LNCaP clone FGC (cell line): Measurements from ENCODE around the gene RHOT2.
A peak's percentile ranks its signal among the peaks of the same experiment; 100 is the strongest.

Source experiments
- DNase-seq: peaks from one replicate; pipeline ENCODE4 v3.0.0-alpha.2; 2011; ENCODE audit warnings: low read depth
- H3K4me3 ChIP-seq: 2 replicates; pipeline ENCODE4 v1.5.1; 2011; ENCODE audit warnings: mild to moderate bottlenecking, low read depth, low read length, control low read depth
- CTCF ChIP-seq: IDR thresholded peaks from 2 replicates; pipeline ENCODE4 v1.5.1; 2012; ENCODE audit warnings: mild to moderate bottlenecking; ENCODE audit not compliant: control insufficient read depth, insufficient read depth; ENCODE audit errors: extremely low read depth

Gene RHOT2

GRCh38 chr16:675884-676564 lies 8.1 kb downstream of the RHOT2 start:
- DNase-seq: no peak
- H3K4me3 ChIP-seq: no peak overlapping the region
- no peak for TF ChIP-seq CTCF

- no peak overlapping the region for H3K4me3 ChIP-seq
- no peak for TF ChIP-seq CTCF
- DNase-seq: no peak
These were observed 8.6 kb downstream of the RHOT2 start for GRCh38 chr16:676565-676902.

- DNase-seq: no peak
- no peak for TF ChIP-seq CTCF
- no peak overlapping the region for H3K4me3 ChIP-seq
These were observed 9.0 kb downstream of the RHOT2 start for GRCh38 chr16:676913-677312.

- H3K4me3 ChIP-seq: no peak overlapping the region
- TF ChIP-seq CTCF: no peak
- DNase-seq: no peak
These were observed 9.6 kb downstream of the RHOT2 start for GRCh38 chr16:677316-678190.

GRCh38 chr16:678209-678857 lies 10.4 kb downstream of the RHOT2 start:
- TF ChIP-seq CTCF: no peak
- DNase-seq: no peak
- H3K4me3 ChIP-seq: no peak overlapping the region

GRCh38 chr16:678858-679813 lies 11.2 kb downstream of the RHOT2 start:
- TF ChIP-seq CTCF: no peak
- peak overlapping the region; percentile 52 for H3K4me3 ChIP-seq
- DNase-seq: peak; percentile 59
